HS-5 (cell line): Measurements from ENCODE around the gene SLC34A1.

Experiments used
- DNase-seq: peaks from one replicate; pipeline ENCODE4 v3.0.0-alpha.2; 2012; ENCODE audit warnings: low read depth

The SLC34A1 gene

GRCh38 chr5:177388521-177389052, 4.4 kb downstream of the SLC34A1 start:
- no peak for DNase-seq

DNA sequence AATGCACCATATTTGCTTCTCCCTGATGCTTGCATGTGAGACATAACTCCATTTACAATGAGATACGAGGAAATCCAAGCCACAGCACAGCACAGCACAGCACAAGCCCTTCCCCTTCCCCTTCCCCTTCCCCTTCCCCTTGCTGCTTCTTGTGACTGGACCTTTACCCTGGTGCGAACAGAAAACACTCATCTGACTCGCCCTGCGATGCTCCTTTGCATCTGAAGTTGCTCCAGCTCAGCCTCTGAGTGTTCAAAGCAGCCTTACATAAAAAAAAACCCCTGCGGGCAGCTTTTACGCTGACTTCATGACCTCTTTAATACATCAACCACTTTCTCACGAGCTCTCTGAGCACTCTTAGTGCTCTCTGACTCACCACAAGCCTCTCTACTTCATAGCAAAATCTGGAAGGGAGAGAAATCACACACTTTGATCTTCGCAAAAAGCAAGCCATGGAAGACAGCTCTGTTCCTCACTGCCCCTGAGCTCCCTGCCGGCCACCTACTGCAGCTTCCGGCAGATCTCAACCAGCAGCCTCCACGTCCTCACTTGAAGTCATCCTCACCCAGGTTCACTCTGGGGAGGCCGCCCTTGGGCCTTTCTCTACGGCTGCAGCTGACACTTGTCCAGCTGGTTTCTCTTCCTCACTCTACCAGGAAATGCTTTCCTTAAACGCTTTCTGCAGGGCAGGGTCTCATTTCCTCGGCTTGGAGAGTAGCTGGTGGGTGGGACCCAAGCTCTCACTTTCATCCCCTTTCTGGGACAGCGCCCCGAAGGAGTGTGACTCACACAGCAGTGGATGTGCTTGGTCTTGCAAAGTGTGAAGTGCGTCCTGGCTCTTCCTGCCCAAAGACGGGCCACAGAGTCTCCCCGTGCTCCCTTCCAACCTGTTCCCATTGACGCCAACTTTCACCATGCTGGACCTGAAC, 5.3 kb downstream of the SLC34A1 start:
- DNase-seq, result peak; percentile 83

- DNase-seq, result peak; percentile 60
Observed at GRCh38 chr5:177390363-177391300, 6.4 kb downstream of the SLC34A1 start.

GRCh38 chr5:177392765-177393164, 8.5 kb downstream of the SLC34A1 start:
- DNase-seq, result no peak

DNA sequence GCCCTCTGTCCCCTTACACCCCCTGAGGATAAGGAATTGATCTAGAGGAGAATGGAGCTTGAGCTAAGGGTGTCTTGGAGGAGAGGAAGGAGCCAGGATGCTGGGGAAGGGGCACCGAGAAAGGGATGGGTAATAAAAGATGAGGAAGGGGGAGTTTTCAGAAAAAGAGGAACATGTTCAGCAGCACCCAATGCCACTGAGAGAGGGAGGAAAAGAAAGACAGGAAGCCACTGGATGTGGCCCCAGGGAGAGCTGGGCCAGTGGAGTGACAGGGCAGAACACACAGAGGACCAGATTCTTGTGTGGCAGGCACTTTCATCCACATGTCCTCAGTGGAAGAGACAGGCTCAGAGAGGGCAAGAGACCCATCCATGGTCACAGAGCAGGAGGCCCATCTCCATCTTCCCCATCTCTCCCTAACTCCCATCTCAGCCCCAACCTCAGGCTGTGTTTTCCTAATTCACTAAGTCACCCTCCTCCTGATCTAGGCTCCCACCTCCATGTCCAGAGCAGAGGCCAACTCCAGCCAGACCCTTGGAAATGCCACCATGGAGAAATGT, 9.1 kb downstream of the SLC34A1 start:
- no peak for DNase-seq

GRCh38 chr5:177393990-177394389, 9.8 kb downstream of the SLC34A1 start:
- DNase-seq, result no peak

- no peak for DNase-seq
Observed at GRCh38 chr5:177396078-177396477, 11.8 kb downstream of the SLC34A1 start.

DNA sequence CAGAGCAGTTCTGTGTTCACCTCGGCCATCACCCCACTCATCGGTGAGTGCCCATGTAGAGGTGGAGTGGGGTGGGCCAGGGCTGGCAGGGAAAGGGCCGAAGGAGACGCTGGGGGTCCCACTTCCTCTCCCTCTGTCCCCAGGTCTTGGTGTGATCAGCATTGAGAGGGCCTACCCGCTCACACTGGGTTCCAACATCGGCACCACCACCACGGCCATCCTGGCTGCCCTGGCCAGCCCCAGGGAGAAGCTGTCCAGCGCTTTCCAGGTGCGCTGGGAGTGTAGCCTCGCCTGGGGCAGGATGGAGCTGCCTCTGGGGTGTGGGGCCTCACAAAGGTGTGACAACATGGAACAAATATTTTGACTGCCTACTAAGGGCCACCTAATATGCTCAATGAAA, 12.6 kb downstream of the SLC34A1 start:
- DNase-seq, result no peak

GRCh38 chr5:177397875-177398390, 13.7 kb downstream of the SLC34A1 start:
- no peak for DNase-seq

GRCh38 chr5:177399997-177400868, 16.0 kb downstream of the SLC34A1 start, which contains the start of gene PFN3:
TSS of gene PFN3 (minus strand) at chr5:177400661. CDS start at chr5:177400576, 85 bp downstream.
- DNase-seq, result no peak

GRCh38 chr5:177402271-177403043, 18.2 kb downstream of the SLC34A1 start:
- no peak for DNase-seq

DNA sequence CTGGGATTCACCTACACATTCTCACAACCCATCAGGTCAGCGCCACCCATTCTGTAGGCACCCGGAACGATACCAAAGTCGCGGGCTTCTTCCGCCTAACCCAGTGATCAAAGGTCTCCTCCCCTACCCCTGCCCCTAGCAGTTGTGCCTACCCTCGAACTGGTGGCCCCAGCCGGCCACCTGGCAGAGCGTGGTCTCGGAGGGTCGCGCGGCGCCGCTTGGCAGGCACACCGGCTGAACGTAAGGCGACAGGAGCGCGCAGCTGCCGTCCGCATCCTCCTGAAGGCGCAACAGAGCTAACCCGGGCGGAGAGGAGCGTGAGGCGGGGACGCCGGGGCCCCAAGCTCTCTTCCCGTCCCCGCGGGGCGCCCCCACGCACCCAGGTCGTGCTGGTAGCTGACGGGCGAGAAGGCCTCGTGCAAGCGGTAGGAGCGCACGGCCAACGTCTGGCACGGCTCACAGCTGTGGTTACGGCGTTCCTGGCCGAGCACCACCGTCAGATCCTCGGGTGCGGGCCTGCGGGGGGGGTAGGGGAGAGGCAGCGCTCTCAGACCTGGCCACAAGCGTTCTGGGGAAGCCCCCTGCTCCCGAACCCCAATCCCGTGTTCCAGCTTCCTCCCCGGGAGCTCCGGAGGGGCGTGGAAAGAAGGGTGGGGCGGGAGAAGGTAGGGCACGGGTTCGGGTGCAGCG, 19.0 kb downstream of the SLC34A1 start:
- DNase-seq, result no peak

DNA sequence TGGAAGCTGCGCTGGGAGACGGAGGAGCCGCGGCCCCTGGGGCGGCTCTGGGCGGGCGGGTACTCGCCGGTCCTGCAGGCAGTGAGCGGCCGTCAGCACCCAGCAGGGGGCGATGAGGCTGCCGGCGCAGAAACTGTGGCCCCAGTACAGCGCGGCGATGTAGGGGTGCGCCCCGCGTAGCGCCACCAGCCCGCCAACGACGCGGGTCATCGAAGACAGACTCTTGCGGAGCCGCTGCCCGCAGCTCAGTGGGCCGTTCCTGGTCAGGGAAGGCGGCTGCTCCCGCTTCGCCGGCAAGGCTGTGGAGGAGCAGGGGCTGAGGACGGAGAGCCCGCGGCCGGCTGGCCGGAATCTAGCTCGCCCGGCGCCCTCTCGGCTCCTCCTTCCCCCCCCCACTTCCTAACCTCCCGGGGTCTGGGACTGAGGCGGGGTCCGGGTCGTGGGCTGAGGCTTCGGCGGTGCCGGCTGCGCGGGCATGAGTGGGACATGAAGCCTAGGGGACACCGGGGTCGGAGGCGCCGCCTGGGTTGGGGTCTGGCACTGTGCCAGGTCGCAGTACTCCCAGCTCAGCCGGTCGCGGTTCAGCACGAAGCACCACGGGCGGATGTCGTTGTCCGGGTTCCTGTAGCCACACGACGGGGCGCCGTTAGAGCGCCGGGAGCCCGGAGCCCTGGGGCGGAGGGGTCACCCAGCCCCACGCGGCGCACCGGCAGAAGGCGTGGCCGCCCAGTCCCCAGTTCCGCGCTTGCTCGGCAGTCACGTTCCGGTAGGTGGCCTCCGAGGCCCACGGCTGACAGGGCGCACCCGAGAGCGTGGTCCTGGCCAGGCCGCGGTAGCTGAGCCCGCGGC, 19.8 kb downstream of the SLC34A1 start:
- no peak for DNase-seq

DNA sequence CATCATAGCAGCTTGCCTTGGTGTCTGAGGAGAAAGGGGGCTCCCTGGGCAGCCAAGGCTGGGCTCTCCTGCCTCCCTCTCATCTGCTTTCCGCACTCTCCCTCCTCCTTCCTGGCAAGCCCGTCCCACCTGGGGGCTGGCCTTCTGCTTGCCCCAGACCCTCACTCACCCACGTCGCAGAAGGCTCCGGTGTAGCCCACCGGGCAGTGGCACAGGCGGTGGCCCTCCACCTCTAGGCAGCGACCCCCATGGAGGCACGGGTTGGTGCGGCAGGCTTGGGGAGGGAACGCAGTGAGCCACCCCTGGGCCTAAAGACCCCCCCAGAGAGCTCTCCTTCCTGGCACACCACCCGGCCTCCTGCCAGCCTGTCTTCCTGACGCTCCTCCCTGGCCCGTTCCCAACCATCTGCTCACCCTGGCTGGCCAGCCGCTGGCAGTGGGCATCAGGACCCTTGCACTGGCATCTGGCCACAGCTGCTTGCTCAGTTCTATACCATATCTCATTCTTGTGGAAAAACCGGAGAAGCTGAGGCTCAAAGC, 20.5 kb downstream of the SLC34A1 start:
- no peak for DNase-seq

GRCh38 chr5:177405312-177405711, 21.1 kb downstream of the SLC34A1 start:
- DNase-seq, result no peak

- no peak for DNase-seq
Observed at GRCh38 chr5:177405805-177406204, 21.6 kb downstream of the SLC34A1 start.

DNA sequence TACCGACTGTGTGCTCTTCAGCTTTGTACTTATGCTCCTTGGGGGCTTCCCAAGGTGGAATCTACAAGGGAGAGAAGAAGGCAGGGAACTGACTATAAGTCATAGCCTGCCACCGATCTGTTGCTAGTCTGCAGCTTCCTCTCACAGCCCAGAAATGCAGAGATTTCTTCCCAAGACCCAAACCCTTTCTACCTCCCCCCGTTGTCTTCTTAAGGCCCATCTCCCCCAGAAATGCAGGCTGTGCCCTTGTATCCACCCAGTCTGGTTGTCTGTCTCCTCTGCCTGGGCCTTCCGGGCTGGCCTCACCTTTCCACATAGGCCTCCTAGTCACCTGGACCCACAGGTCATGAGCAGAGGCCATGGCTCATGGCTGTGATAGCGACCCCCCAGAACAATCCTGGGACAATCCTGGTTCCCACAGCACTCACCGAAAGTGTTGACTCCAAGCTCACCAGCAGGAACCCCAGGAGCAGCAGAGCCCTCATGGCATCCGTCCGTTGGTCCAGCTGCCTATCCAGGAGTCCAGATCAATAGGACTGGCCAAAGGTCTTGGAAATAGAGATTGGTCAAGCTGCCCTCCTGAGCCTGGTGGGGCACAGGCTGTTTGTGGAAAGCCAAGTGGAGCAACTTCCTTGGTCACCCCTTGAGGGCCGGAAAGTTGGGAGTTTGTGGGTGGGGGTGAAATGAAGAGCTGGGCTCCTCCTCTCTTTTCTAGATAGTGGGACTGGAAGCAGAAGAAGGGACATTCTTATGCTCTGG, 25.0 kb downstream of the SLC34A1 start, which contains the start of gene F12:
Gene F12, minus strand, starts transcription at position 522 of the 759 bp plus-strand sequence. Its CDS starts 37 bp downstream, at position 485.
- no peak for DNase-seq
